Hematopoietic multipotent progenitor cell (in vitro differentiated cells): ENCODE data around the gene FLNB. TPM values are rescaled to one million over a fixed set of nuclear protein-coding genes. Genes with fewer than 3 reads are reported as not detected.
A peak's percentile ranks its signal among the peaks of the same experiment; 100 is the strongest.

Experiments used
- DNase-seq, 3 donors: peaks; one replicate each; pipeline ENCODE4 v3.0.0-alpha.2; 2011 to 2015; ENCODE audit warnings: low read depth in 2 of 3, low spot score in 2 of 3
- total RNA-seq: library from RNA; depleted of rRNA; stranded (reverse); fragments of >200 nt; gene quantifications from one replicate; pipeline ENCODE4 v1.2.3, GENCODE V29; 2012

The FLNB gene
- total RNA-seq, 1 donor, result 158 TPM

GRCh38 chr3:58217209-58217811 is 209.1 kb downstream of the FLNB start:
- peak; percentile 36 to 81 (median 77) for DNase-seq

DNA sequence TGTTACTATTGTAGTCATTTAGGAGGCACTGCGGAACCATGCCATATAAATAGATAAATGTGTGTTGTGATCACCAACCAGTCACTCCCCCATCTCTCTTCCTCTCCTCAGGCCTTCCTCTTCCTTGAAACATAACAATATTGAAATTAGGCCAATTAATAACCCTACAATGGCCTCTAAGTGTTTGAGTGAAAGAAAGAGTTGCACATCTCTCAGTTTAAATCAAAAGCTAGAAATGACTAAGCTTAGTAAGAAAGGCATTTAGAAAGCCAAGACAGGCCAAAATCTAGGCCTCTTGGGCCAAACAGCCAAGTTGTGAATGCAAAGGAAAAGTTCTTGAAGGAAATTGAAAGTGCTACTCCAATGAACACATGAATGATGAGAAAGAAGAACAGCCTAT is 210.7 kb downstream of the FLNB start:
- no peak for DNase-seq

Other genes starting within 250 kb of the FLNB start
- gene DNASE1L3, start 202.6 kb downstream of the FLNB start, total RNA-seq, result 0.54 TPM
- gene ABHD6, start 229.4 kb downstream of the FLNB start, total RNA-seq, result 5.1 TPM